Stimulated activated effector memory CD8-positive, alpha-beta T cell treated with anti-CD3 and anti-CD28 coated beads, Interleukin-12 subunit alpha, Interleukin-12 subunit beta, amount 100 ng/mL, for 72 hours (primary cell): ENCODE results near the gene HHEX.

Experiments
- ATAC-seq: fragments of 150-1000 bp; cut with Tn5 transposase; 2 replicates; pipeline ENCODE4 v1.10.0; 2021
- DNase-seq, 2 donors: peaks; one replicate each; pipeline ENCODE4 v3.0.0; 2021 to 2022; ENCODE audit warnings: low spot score in 2 of 2
- H3K27ac Mint-ChIP-seq: one replicate; pipeline ENCODE4 v1.8.0; 2022; ENCODE audit warnings: mild to moderate bottlenecking, mixed read lengths
- H3K36me3 Mint-ChIP-seq: one replicate; pipeline ENCODE4 v1.8.0; 2022; ENCODE audit warnings: mild to moderate bottlenecking, mixed read lengths
- H3K4me1 Mint-ChIP-seq: one replicate; pipeline ENCODE4 v1.8.0; 2022; ENCODE audit warnings: mixed read lengths
- H3K4me3 Mint-ChIP-seq: one replicate; pipeline ENCODE4 v1.8.0; 2022; ENCODE audit warnings: mild to moderate bottlenecking, mixed read lengths
- H3K9me3 Mint-ChIP-seq: one replicate; pipeline ENCODE4 v1.8.0; 2022; ENCODE audit warnings: mixed read lengths

The HHEX gene

GRCh38 chr10:92742331-92743228 lies 52.8 kb downstream of the HHEX start:
- no peak overlapping the region for H3K27ac Mint-ChIP-seq
- H3K4me3 Mint-ChIP-seq = no peak overlapping the region
- ATAC-seq (peak; percentile 53), DNase-seq (no peak)
- no peaks in the 10 kb centered on the region for H3K9me3 Mint-ChIP-seq
- peaks cover 25% of the 10 kb centered on the region for H3K4me1 Mint-ChIP-seq
- no peaks in the 10 kb centered on the region for H3K36me3 Mint-ChIP-seq
